PC-3 (cell line): ENCODE measurements around the gene REEP1. TPM values are rescaled to one million over a fixed set of nuclear protein-coding genes. Genes with fewer than 3 reads are reported as not detected.
"Not testable (repeated sequence)": the region's sequence is repeated elsewhere in the genome, so short reads cannot be mapped to it uniquely, and the experiment has no call there.

Experiments used
- ATAC-seq: fragments of 200-7000 bp; cut with Tn5 transposase; 2 replicates; pipeline ENCODE4 v1.9.1; 2020; ENCODE audit warnings: mild to moderate bottlenecking, moderate library complexity
- BruUV-seq: library from RNA; stranded (reverse); fragments of 400-500 nt; replicated peaks from 2 replicates; lab custom pipeline; 2021; lab: Mats Ljungman, UMichigan
- CTCF ChIA-PET: fragments of 300-600 bp; sonication (Branson Sonifier 250); formaldehyde crosslinking; loops from one replicate; lab custom pipeline; 2022; ENCODE audit warnings: antibody characterized with exemption; lab: Charles Lee
- POLR2A ChIA-PET: fragments of 300-600 bp; sonication (Branson Sonifier 250); formaldehyde crosslinking; loops from one replicate; lab custom pipeline; 2022; ENCODE audit warnings: antibody characterized with exemption; ENCODE audit not compliant: unreplicated experiment; lab: Charles Lee
- DNase-seq: peaks from one replicate; pipeline ENCODE4 v3.0.0-alpha.2; 2015
- H2AFZ ChIP-seq: fragments of 300-600 bp; sonication (generic); 2 replicates; pipeline ENCODE4 v1.6.0; 2016; ENCODE audit warnings: antibody characterized with exemption, low read length
- H3F3A ChIP-seq: fragments of 300-600 bp; sonication (generic); one replicate; pipeline ENCODE4 v1.6.0; 2017; ENCODE audit warnings: antibody characterized with exemption, low read length, control low read depth, mild to moderate bottlenecking; ENCODE audit not compliant: unreplicated experiment
- H3K27ac ChIP-seq: fragments of 300-600 bp; sonication (generic); 2 replicates; pipeline ENCODE4 v1.5.1; 2016; ENCODE audit warnings: mild to moderate bottlenecking, low read length
- H3K27me3 ChIP-seq: fragments of 300-600 bp; sonication (generic); 2 replicates; pipeline ENCODE4 v1.6.1; 2016; ENCODE audit warnings: low read length, mixed read lengths
- H3K36me3 ChIP-seq: fragments of 300-600 bp; sonication (generic); 2 replicates; pipeline ENCODE4 v1.6.1; 2016; ENCODE audit warnings: low read depth, mixed run types, low read length, mixed read lengths
- H3K4me1 ChIP-seq: fragments of 300-600 bp; sonication (generic); 2 replicates; pipeline ENCODE4 v1.5.1; 2016; ENCODE audit warnings: low read length; ENCODE audit not compliant: insufficient read depth
- H3K4me2 ChIP-seq: fragments of 300-600 bp; sonication (generic); 2 replicates; pipeline ENCODE4 v1.6.0; 2016; ENCODE audit warnings: low read length
- H3K4me3 ChIP-seq: fragments of 300-600 bp; sonication (generic); 2 replicates; pipeline ENCODE4 v1.5.1; 2016; ENCODE audit warnings: mild to moderate bottlenecking, low read length, mixed read lengths
- H3K79me2 ChIP-seq: fragments of 300-600 bp; sonication (generic); 2 replicates; pipeline ENCODE4 v1.6.1; 2017; ENCODE audit warnings: low read length, mixed read lengths
- H3K9ac ChIP-seq: fragments of 300-600 bp; sonication (generic); 2 replicates; pipeline ENCODE4 v1.6.0; 2016; ENCODE audit warnings: mild to moderate bottlenecking, low read length
- H3K9me2 ChIP-seq: fragments of 300-600 bp; sonication (generic); replicated peaks from 2 replicates; pipeline ENCODE4 v1.6.1; 2016; ENCODE audit warnings: mixed run types, low read length, mixed read lengths
- H3K9me3 ChIP-seq: fragments of 300-600 bp; sonication (generic); 2 replicates; pipeline ENCODE4 v1.6.1; 2016; ENCODE audit warnings: low read length, mixed read lengths
- H4K20me1 ChIP-seq: fragments of 300-600 bp; sonication (generic); 2 replicates; pipeline ENCODE4 v1.6.1; 2016; ENCODE audit warnings: low read length, mixed read lengths
- EZH2 ChIP-seq: fragments of 300-600 bp; sonication (generic); IDR thresholded peaks from one replicate; pipeline ENCODE4 v1.6.1; 2017; ENCODE audit warnings: antibody characterized with exemption, mild to moderate bottlenecking, low read length; ENCODE audit not compliant: unreplicated experiment
- EZH2phosphoT487 ChIP-seq: fragments of 300-600 bp; sonication (generic); IDR thresholded peaks from 2 replicates; pipeline ENCODE4 v1.6.1; 2018; ENCODE audit warnings: mild to moderate bottlenecking, antibody characterized with exemption, low read length, borderline replicate concordance
- intact Hi-C: fragments of 100-400 bp; cut with micrococcal nuclease; formaldehyde crosslinking; loops from 2 replicates; pipeline ENCODE4 v1.9.0; 2023
- total RNA-seq: library from RNA; depleted of rRNA; stranded (reverse); fragments of >200 nt; gene quantifications from 2 replicates; pipeline ENCODE4 v1.2.3, GENCODE V29; 2014
- TF ChIP-seq, protein P1 (sequence below): fragments of 300-600 bp; sonication (generic); conservative IDR thresholded peaks from 2 replicates; pipeline ENCODE4 v1.5.1; 2017; ENCODE audit warnings: antibody characterized with exemption, low read depth, mild to moderate bottlenecking, low read length

Gene REEP1
- total RNA-seq, 1 experiment from 2014 or later: not detected

DNA sequence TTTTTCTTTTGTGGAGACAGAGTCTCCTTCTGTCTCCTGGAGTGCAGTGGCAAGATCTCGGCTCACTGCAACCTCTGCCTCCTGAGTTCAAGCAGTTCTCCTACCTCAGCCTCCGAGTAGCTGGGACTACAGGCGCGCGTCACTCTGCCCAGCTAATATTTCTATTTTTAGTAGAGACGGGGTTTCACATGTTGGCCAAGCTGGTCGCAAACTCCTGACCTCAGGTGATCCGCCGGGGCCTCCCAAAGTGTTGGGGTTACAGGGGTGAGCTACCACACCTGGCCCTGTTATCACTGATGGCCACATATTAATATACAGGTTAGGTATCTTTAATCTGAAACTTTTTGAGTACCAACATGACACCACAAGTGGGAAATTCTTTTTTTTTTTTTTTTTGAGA is 134.7 kb downstream of the REEP1 start:
- CTCF ChIA-PET: no interaction called here
- H3K79me2 ChIP-seq: peaks cover 57% of the 10 kb centered on the region
- H3K9ac ChIP-seq: no peak overlapping the region
- H3K27ac ChIP-seq: no peak overlapping the region
- no peaks in the 10 kb centered on the region for H3K27me3 ChIP-seq
- intact Hi-C loops: no loop called here
- ATAC-seq (no peak), DNase-seq (no peak)
- H3K9me3 ChIP-seq: no peaks in the 10 kb centered on the region
- no peak overlapping the region for H3K4me2 ChIP-seq
- TF ChIP-seq EZH2phosphoT487 (no peak), EZH2 (no peak)
- TF ChIP-seq, protein P1, sequence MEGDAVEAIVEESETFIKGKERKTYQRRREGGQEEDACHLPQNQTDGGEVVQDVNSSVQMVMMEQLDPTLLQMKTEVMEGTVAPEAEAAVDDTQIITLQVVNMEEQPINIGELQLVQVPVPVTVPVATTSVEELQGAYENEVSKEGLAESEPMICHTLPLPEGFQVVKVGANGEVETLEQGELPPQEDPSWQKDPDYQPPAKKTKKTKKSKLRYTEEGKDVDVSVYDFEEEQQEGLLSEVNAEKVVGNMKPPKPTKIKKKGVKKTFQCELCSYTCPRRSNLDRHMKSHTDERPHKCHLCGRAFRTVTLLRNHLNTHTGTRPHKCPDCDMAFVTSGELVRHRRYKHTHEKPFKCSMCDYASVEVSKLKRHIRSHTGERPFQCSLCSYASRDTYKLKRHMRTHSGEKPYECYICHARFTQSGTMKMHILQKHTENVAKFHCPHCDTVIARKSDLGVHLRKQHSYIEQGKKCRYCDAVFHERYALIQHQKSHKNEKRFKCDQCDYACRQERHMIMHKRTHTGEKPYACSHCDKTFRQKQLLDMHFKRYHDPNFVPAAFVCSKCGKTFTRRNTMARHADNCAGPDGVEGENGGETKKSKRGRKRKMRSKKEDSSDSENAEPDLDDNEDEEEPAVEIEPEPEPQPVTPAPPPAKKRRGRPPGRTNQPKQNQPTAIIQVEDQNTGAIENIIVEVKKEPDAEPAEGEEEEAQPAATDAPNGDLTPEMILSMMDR: no peak
- POLR2A ChIA-PET: no interaction called here
- no peaks in the 10 kb centered on the region for H3K9me2 ChIP-seq
- BruUV-seq: no TSS peak
- peaks cover 13% of the 10 kb centered on the region for H3K4me1 ChIP-seq
- H3F3A ChIP-seq: no peaks in the 10 kb centered on the region
- H2AFZ ChIP-seq: no peak overlapping the region
- H3K4me3 ChIP-seq: no peak overlapping the region
- peaks cover 10% of the 10 kb centered on the region for H3K36me3 ChIP-seq
- 0 out of 2 replicates have a peak, but pooled peaks cover 6% of the 10 kb centered on the region for H4K20me1 ChIP-seq

GRCh38 chr2:86202336-86202692 is 135.1 kb downstream of the REEP1 start:
- Histone ChIP-seq H2AFZ (no peak overlapping the region), H3K27ac (no peak overlapping the region), H3K9me2 (no peaks in the 10 kb centered on the region), H3K4me2 (no peak overlapping the region), H3F3A (no peaks in the 10 kb centered on the region), H3K9me3 (no peaks in the 10 kb centered on the region), H3K4me1 (peaks cover 13% of the 10 kb centered on the region), H3K27me3 (no peaks in the 10 kb centered on the region), H3K36me3 (peaks cover 6% of the 10 kb centered on the region), H3K4me3 (no peak overlapping the region), H4K20me1 (0 out of 2 replicates have a peak, but pooled peaks cover 6% of the 10 kb centered on the region), H3K9ac (no peak overlapping the region), H3K79me2 (peaks cover 57% of the 10 kb centered on the region)
- POLR2A ChIA-PET: no interaction called here
- TF ChIP-seq EZH2phosphoT487: no peak
- no peak for TF ChIP-seq EZH2
- TF ChIP-seq, protein P1: no peak
- DNase-seq (no peak), ATAC-seq (no peak)
- no TSS peak for BruUV-seq
- CTCF ChIA-PET: no interaction called here
- intact Hi-C loops: no loop called here

DNA sequence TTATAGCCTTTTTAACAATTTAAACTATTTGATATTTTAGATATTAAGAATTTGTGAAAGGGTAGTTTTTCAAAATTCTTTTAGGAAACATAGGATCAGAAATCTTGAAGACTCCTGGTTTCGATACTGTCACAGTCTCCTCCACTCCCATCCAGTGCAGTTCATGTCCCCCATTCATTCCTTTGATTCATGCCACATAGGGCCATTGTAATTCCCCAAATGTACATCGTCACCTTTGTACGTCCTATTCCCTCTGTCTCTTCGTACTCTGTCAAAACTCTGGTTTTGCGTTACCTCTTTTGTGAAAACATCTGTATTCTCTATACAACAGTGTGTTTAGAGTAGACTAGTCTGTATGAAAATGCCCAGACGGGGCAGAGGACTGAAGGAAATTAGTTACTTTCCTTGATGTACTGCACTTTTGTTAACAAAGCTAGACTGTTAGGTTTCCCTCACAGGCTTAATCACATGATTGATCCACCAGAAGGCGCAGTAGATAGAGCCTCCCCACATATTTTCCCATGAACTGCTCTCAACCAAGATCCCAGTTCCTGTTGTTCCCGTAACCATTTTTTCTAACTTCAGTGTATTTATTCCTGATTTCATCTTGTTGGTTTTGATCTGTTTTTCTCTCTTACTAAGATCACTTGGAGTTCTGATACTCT is 135.6 kb downstream of the REEP1 start:
- Histone ChIP-seq H3K27me3 (no peaks in the 10 kb centered on the region), H3F3A (no peaks in the 10 kb centered on the region), H2AFZ (no peak overlapping the region), H3K4me3 (no peak overlapping the region), H3K27ac (no peak overlapping the region), H3K9ac (no peak overlapping the region), H3K79me2 (peaks cover 60% of the 10 kb centered on the region), H3K4me2 (no peak overlapping the region), H4K20me1 (0 out of 2 replicates have a peak, but pooled peaks cover 6% of the 10 kb centered on the region), H3K4me1 (peaks cover 13% of the 10 kb centered on the region), H3K9me3 (no peaks in the 10 kb centered on the region), H3K36me3 (peaks cover 5% of the 10 kb centered on the region), H3K9me2 (no peaks in the 10 kb centered on the region)
- TF ChIP-seq, protein P1: no peak
- TF ChIP-seq EZH2phosphoT487 (no peak), EZH2 (no peak)
- ChIA-PET CTCF (no interaction called here), POLR2A (no interaction called here)
- DNase-seq (no peak), ATAC-seq (no peak)
- BruUV-seq: no TSS peak
- intact Hi-C loops: no loop called here

GRCh38 chr2:86200564-86200963 is 136.9 kb downstream of the REEP1 start:
- Histone ChIP-seq H3K9ac (peak overlapping the region; percentile 86; the same call in 1 of the 2 replicates), H3K4me1 (peaks cover 16% of the 10 kb centered on the region), H3K4me2 (peak overlapping the region; percentile 92), H3K4me3 (peak overlapping the region; percentile 86), H3K79me2 (peaks cover 69% of the 10 kb centered on the region)
- H4K20me1 ChIP-seq, POLR2A ChIA-PET, ATAC-seq, DNase-seq, CTCF ChIA-PET, H3F3A ChIP-seq, H3K9me3 ChIP-seq, H3K27me3 ChIP-seq, BruUV-seq, H3K9me2 ChIP-seq, H3K27ac ChIP-seq, H3K36me3 ChIP-seq, intact Hi-C loops, H2AFZ ChIP-seq: not testable (repeated sequence)
